Glomerular endothelial cell (primary cell): ENCODE data around the gene PRR36. TPM values are rescaled to one million over a fixed set of nuclear protein-coding genes. Genes with fewer than 3 reads are reported as not detected.
"Not testable (repeated sequence)": the region's sequence is repeated elsewhere in the genome, so short reads cannot be mapped to it uniquely, and the experiment has no call there.

Experiments
- DNase-seq: peaks from one replicate; pipeline ENCODE4 v3.0.0-alpha.2; 2011; ENCODE audit warnings: low read depth, low spot score; ENCODE audit errors: extremely low read depth
- total RNA-seq: library from RNA; depleted of rRNA; stranded (reverse); fragments of >200 nt; gene quantifications from 2 replicates; pipeline ENCODE4 v1.2.3, GENCODE V29; 2015

PRR36 gene
- total RNA-seq, 1 donor from 2014 or later = not detected

DNA sequence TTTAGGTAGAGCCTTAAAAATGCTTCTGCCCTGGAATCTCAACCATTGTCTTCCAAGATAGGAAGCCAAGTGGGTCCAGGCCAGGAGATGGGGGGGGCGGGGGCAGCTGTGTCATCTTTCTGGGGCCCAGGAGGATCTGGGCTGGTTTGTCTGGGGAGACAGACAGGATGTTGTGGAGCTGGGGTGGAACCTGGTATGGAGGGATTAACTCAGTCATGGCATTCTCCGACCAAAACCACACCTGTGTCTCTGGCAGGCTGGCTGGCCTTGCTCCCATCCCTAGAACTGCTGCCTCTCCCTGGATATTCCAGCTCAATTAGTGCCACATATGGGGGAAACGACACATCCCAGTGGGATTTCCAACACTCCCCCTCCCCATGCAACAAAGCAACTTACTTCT, 26.7 kb upstream of the PRR36 start:
- no peak for DNase-seq

DNA sequence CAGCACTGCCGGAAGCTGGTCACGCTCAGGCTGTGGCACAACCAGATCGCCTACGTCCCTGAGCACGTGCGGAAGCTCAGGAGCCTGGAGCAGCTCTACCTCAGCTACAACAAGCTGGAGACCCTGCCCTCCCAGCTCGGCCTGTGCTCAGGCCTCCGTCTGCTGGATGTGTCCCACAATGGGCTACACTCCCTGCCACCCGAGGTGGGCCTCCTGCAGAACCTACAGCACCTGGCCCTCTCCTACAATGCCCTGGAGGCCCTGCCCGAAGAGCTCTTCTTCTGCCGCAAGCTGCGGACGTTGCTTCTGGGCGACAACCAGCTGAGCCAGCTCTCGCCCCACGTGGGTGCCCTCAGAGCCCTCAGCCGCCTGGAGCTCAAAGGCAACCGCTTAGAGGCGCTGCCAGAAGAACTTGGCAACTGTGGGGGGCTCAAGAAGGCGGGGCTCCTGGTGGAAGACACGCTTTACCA, 26.2 kb upstream of the PRR36 start:
- no peak for DNase-seq

DNA sequence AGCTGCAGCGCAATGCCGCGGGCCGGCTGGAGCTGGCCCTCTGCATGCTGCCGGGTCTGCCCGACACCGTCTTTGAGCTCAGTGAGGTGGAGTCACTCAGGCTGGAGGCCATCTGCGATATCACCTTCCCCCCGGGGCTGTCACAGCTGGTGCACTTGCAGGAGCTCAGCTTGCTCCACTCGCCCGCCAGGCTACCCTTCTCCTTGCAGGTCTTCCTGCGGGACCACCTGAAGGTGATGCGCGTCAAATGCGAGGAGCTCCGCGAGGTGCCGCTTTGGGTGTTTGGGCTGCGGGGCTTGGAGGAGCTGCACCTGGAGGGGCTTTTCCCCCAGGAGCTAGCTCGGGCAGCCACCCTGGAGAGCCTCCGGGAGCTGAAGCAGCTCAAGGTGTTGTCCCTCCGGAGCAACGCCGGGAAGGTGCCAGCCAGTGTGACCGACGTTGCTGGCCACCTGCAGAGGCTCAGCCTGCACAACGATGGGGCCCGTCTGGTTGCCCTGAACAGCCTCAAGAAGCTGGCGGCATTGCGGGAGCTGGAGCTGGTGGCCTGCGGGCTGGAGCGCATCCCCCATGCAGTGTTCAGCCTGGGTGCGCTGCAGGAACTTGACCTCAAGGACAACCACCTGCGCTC, 25.7 kb upstream of the PRR36 start:
- no peak for DNase-seq

DNA sequence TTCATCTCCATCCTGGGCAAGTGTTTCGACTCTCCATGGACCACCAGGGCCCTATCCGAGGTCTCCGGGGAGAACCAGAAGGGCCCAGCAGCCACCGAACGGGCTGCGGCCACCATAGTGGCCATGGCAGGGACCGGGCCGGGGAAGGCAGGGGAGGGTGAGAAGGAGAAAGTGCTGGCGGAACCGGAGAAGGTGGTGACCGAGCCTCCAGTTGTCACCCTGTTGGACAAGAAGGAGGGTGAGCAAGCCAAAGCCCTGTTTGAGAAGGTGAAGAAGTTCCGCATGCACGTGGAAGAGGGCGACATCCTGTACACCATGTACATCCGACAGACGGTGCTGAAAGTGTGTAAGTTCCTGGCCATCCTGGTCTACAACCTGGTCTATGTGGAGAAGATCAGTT, 24.8 kb upstream of the PRR36 start:
- no peak for DNase-seq

DNA sequence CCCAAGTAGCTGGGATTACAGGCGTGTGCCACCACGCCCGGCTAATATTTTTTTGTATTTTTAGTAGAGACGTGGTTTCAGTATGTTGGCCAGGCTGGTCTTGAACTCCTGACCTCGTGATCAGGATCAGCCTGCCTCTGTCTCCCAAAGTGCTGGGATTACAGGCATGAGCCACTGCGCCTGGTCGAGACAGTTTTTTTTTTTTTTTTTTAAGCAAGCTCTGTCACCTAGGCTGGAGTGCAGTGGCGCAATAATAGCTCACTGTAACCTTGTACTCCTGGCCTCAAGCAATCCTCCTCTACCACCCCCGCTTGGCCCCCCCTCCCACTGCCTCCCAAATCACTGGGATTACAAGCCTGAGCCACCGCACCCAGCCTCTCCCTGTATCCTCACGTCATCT, 23.1 kb upstream of the PRR36 start:
- no peak for DNase-seq

DNA sequence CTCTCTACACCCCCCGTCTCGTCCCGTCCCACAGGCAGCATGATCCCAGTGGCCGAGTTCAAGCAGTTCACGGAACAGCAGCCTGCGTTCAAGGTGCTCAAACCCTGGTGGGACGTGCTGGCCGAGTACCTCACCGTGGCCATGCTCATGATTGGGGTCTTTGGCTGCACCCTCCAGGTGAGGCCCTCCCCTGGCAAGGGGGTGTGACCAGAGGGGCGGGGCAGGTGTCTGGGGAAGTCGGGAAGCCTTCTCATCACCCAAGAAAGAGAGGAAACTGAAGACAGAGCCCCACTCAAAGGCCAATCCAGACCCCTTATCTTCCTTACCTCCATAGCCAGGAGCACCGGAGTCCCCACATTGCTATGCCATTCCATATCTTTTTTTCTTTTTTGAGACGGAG, 21.4 kb upstream of the PRR36 start:
- no peak for DNase-seq

DNA sequence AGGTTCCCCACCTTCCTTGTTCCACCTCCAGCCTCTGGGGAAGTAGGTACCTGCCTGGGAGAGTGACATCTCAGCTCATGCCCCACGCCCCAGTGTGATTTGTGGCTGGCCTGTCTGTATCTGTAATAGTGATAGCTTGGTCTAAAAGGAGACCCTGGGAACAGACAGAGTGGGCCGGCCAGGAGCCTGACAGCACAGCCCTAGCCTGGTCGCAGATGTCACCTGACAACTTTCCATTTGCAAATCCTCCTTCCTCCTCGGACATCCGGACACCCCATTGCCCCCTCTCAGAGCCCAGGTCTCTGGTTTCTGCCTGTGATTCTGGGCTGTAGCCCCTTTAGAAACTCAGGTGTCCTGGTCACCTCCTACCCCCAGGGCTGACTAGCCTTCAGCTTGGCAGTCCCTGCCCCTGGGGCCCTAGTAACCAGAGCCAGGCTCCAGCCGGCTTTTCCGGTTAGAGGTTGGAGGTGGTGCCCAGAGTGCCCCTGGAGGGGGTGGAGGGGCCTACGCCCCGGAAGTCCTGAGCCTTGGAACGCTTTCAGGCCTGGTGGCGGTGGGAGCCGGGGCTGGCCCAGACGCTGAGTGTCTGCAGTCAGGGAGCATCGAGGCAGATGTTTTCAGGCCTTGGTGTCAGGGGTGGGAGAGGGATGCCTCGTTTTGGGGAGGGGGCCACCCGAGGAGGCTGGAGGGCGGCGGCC, 20.6 kb upstream of the PRR36 start:
- DNase-seq = no peak

DNA sequence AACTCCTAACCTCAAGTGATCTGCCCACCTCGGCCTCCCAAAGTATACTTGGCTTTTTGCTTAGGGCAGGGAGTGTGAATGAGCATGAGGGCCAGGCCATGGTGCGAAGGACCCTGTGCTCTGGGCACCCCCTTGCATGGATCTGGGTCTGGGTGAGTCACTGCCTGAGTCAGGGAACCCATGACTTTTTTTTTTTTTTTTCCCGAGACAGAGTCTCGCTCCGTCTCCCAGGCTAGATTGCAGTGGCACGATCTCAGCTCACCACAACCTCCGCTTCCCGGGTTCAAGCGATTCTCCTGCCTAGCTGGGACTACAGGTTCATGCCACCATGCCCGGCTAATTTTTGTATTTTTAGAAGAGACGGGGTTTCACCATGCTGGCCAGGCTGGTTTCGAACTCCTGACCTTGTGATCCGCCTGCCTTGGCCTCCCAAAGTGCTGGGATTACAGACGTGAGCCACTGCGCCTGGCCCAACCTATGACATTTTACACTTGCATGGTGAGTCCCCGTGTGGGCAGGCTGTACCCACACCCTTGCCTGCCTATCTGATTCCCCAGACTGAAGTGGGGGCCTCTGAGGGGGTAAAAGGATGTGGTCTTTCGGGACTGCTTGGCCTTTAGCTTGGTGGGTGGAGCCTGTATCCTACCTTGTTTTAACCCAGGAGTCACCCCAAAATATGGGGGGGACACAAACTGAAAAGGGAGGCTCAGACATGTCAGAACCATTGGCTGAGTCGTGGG, 19.3 kb upstream of the PRR36 start:
- not testable (repeated sequence) for DNase-seq

DNA sequence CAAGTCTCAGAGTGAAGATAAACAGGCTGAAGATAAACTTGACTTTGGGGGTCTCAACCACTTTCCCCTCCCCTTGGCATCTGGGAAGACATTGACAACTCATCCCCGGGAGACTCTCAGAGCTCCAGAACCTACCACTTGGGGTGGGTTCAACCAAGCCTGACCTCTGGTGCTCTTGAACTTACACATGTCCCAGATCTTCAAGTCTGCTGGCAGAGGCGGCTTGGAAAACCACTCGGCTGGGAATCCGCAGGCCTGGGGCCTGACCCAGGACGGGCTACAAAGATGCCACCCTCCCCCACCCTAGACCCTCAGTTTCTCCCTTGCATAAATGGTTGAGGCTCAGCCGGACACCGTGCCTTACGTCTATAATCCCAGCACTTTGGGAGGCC, 14.6 kb upstream of the PRR36 start:
- DNase-seq = no peak

DNA sequence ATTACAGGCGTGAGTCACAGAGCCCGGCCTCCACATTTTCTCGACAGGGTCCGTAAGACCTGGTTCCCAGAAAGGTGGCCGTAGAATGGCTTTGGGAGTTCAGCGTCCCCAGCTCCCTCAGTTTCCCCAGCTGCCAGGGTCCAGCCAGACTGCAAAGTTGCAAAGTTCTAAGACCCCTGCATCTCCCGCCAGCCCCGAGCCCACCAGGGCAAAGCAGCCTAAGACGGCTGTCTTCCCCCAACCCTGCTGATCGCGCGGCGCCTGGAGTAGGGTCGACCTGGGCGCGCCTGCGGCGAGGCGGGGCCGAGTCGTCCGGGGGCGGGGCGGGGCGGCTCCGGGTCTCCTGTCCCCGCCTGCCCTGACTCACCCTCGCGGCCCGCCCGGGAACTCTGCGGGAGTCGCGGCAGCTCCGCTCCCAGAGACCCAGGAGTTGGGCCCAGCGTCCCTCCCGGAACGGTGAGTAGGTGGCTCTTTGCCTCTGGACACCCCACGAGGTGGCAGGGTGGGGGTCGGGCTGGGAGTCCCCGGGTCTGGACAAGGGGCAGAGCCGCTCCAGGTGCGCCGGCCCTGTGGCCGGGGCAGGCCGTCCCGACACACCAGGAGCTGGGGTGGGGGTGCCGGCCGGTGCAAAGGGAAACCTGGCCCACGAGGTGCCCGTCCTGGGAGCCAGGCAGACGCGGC, 14.1 kb upstream of the PRR36 start, which contains the start of gene LRRC8E:
Gene LRRC8E, plus strand, starts transcription at position 366 of the 681 bp plus-strand sequence. CDS start 7,094 bp downstream, outside the sequence.
- DNase-seq = no peak

DNA sequence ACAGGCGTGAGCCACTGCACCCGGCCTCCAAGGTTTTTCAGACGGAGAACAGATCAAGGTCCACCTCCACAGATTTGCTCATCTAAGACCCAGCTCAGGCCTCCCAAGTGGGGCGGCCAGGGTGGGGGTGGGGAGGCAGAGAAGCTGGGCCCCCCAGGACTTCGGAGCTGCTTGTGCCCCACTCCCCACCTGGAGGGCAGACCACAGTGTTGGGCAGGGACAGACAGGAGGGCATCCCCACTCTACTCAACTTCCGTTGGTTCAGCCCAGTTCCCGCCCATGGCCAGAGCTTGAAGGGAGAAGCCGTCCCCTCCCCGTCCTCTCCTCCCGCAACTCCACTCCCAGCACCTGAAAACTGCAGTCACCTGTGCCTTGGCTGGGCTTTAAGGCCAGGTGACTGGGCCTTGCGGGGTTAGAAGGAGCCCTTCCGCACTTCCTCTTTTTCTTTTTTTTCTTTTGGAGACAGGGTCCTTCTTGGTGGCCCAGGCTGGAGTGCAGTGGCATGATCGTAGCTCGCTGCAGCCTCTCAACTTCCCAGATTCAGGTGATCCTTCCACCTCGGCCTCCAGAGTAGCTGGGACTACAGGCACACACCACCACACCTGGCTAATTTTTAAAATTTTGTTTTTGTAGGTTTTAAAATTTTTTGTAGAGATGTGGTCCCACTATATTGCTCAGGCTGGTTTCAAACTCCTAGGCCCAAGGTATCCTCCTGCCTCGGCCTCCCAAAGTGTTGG, 13.4 kb upstream of the PRR36 start:
- no peak for DNase-seq

DNA sequence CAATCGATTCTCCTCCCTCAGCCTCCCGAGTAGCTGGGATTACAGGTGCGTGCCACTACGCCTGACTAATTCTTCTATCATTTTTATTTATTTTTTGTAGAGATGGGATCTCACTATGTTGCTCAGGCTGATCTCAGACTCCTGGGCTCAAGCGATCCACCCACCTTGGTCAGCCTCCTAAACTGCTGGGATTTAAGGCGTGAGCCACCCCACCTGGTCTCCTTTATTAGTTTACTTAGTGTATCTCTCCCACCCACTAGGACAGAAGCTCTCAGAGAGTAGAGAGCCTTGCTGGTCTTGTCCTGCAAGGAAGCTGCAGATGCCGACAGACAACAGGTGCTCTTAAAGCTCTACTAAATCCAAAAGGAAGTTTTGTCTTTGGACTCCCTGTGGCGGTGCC, 11.6 kb upstream of the PRR36 start:
- DNase-seq = no peak

DNA sequence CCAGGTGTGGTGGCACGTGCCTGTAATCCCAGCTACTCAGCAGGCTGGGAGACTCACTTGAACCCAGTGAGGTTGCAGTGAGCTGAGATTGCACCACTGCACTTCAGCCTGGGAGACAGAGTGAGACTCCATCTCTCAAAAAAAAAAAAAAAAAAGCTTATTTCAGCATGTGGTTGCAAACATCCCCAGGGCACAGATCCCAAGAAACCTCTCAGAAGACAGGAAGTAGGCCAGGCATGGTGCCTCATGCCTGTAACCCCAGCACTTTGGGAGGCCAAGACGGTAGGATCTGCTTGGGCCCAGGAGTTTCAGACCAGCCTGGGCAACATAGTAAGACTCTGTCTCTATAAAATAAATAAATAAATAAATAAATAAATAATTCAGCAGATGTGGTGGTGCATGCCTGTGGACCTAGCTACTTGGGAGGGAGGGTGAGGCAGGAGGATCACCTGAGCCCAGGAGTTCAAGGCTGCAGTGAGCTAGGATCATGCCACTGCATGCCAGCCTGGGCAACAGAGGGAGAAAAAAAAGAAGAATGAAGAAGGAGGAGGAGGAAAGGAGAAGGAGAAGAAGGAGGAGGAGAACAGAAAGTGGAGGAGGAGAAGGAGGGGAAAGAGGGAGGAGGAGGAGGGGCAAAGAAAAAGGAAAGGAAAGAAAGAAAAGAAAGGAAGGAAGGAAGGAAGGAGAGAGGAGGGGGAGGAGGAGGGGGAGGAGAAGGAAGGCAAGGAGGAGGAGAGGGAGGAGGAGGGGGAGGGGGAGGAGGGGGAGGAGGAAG, 9.8 kb upstream of the PRR36 start:
- DNase-seq = no peak

DNA sequence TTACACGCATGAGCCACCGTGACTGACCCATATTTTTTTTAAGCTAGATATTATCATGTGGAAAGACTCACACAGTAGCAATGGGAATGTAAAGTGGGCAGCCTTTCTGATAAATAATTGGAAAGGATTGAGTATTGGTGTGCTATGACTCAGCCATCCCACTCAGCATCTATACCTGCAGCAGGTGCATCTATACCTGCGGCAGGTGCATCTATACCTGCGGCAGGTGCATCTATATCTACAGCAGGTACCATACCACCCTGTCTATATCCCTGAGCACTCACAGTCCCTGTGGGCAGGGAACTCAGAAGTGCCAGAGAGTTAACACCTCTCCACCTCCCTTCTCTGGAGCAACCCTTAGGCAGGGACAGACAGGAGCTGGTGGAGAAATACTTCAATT, 8.9 kb upstream of the PRR36 start:
- DNase-seq = no peak

DNA sequence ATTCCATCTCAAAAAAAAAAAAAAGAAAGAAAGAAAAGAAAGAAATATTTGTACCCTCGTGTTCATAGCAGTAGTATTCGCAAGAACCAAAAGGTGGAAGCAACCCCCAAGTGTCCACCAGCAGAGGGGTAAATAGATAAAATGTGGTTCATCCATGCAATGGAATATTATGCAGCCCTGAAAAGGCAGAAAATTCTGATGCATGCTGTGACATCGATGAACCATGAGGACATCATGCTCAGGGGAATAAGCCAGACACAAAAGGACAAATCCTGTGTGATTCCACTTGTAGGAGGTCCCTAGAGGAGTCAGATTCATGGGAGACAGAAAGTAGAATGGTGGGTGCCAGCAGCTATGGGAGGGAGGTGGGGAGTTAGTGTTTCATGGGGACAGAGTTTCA, 7.7 kb upstream of the PRR36 start:
- no peak for DNase-seq

DNA sequence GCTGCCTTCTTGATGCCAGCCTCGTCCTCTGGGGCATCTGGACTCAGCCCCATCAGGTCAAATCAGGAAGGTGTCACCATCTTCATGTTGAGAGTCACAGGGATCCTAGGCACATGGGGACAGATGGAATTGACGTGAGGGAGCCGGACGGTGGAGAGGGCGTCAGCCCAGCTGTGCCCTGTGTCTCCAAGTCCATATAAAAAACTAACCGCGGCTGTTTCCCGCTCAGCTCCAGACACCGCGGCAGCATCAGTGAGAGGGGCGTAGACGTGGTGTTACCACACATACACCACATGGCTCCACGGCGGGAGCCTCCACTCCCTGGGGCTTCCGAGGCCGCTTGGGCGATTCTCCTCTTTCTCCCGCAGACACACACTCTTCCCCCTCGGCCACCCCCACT, 5.6 kb upstream of the PRR36 start:
- no peak for DNase-seq

DNA sequence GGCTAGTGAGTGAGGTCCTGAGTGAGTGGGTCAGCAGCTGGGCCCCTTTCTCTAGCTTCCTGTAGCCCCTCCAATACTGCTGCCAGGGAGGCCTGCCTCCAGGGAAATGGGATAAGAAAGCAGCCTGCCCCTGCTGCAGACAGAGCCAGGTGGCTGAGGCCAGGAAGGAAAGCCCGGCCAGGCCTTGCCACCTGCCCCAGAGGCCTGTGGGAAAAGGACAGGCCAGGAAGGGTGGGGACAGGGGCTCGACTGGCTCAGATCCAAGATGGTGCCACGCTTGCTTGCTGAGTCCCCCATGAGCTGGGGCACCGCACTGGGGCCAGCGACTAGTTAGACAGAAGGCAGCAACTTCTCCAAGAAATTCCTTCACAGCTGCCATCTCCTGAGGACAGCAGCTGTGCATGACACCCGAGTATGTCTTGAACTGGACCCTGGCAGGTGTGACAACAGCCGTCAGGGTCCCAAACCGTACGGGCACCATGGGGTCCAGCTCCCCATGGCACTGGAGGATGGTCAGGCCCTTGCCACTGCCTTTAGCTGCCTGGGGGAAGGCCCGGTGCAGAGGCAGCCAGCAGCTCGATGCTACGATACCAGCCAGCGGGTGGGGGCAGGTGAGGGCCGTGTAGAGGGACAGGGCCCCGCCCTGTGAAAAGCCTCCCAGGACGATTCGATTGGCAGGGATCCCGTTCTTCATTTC, 5.1 kb upstream of the PRR36 start:
- no peak for DNase-seq

DNA sequence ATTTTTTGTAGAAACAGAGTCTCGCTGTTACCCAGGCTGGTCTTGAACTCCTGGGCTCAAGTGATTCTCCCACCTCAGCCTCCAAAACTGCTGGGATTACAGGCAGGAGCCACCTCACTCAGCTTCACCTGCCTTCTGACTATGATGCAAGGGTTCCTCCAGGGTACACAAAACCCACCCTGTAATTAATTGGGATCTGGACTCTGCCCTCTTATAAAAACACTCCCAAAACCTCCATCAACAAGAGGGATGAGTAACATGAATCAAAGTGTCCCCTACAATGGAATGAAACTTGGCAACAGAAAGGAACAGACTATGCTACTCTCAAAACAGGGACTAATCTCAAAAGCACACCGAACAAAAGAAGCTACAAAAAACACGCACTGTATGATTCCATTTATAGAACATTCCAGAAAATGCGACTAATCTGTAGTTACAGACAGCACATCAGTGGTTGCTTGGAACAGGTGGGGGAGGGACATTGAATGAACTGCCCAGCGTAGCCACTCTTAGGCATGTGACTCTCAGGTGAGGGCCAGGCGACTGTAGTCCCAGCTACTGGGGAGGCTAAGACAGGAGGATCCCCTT, 3.2 kb upstream of the PRR36 start:
- no peak for DNase-seq

DNA sequence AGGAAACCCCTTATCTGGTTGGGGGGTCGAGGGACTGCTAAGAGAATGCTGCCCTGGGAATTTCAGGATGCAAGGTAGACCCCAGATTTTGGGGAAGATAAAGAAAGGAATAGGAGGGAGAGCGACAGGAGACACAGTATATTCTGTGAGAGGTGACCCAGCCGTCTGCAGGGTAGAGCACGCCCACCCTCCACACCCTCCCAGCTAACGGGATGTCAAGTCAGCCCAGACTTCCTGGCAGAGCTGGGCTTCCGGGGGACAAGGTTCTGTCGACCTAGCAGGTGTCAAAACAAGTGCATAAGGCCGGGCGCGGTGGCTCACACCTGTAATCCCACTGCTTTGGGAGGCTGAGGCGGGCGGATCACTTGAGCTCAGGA, 695 bp upstream of the PRR36 start:
- no peak for DNase-seq
